Articular chondrocyte of knee joint (primary cell): Measurements from ENCODE around the gene RBKS. TPM values are rescaled to one million over a fixed set of nuclear protein-coding genes. Genes with fewer than 3 reads are reported as not detected.

Experiments used
- total RNA-seq: library from RNA; depleted of rRNA; stranded (reverse); fragments of >200 nt; gene quantifications from 2 replicates; pipeline ENCODE4 v1.2.3, GENCODE V29; 2012

Gene RBKS
- 5.4 and 6.3 TPM in 2 replicates for total RNA-seq

GRCh38 chr2:27890146-27890923 is at the start of gene RBKS, which contains the start of gene BABAM2:
Gene RBKS, minus strand, starts transcription at chr2:27890387. Its CDS starts 42 bp downstream, at chr2:27890345.
Gene BABAM2, plus strand, starts transcription at chr2:27890729. Its CDS starts 3,828 bp downstream, at chr2:27894557.

DNA sequence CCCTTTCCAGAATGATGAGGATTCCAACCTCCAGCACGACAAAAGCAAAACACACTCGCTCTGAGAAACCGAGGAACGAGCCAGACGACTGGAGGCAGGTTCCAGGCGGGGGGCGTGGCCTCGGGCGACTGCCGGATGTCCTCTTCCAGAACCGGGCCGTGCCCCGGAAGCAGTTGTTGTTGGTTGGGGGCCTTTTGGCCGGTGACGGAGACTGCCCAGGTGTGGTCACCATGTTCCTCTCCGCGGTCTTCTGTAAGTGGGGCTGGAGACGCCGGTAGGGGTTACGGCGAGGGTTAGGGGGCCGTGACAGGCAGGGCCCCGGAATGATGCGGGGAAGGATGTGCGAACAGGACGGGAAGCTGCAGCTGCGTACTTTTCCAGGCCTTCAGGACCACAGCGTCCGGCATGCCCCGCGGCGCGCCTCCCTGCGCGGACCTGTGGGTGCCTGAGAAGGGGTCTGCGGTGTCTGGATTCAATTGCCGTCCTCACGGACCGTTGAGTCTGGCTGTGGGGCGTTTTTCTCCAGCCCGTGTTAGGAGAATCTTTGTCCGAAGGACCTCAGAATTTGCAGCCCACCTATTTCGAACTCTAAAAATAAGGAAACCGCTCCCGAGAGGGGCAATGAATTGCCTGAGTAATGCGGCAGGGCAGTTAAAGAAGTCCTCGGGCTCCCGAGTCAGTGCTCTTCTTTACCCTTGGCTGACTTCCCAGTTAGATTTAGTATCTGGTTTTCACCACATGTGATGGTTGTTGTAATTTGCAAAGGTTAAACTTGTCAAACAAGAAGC is 118.4 kb downstream of the RBKS start, which contains the start of gene MRPL33:
Gene MRPL33, plus strand, starts transcription at position 172 of the 788 bp plus-strand sequence. Its CDS starts 59 bp downstream, at position 231.

Other genes starting within 250 kb of the RBKS start
- gene SUPT7L, start 226.8 kb downstream of the RBKS start, total RNA-seq, result 35.9 and 41.4 TPM in 2 replicates
- 29.8 and 31.8 TPM in 2 replicates for gene SLC4A1AP, start 226.5 kb downstream of the RBKS start, total RNA-seq
- gene MRPL33, start 118.7 kb downstream of the RBKS start, total RNA-seq, result 88.6 and 104 TPM in 2 replicates
- gene BABAM2, start 342 bp upstream of the RBKS start, total RNA-seq, result 53.2 and 63.2 TPM in 2 replicates